HepG2 (cell line): Measurements from ENCODE around the gene ORMDL3. TPM values are rescaled to one million over a fixed set of nuclear protein-coding genes. Genes with fewer than 3 reads are reported as not detected.

ENCODE experiments used
- ATAD3A ChIP-seq: sonication (generic); formaldehyde crosslinking; IDR thresholded peaks from 2 replicates; pipeline ENCODE4 v1.4.0; 2020; ENCODE audit warnings: missing genetic modification reagents
- BHLHE40 ChIP-seq: IDR thresholded peaks from 2 replicates; pipeline ENCODE4 v1.6.1; 2011; ENCODE audit warnings: low read length, improper control_type of control experiment
- ELF1 ChIP-seq: sonication (generic); formaldehyde crosslinking; IDR thresholded peaks from 2 replicates; pipeline ENCODE4 v1.4.0; 2020; ENCODE audit warnings: missing genetic modification reagents
- HNF4A ChIP-seq: sonication (generic); formaldehyde crosslinking; IDR thresholded peaks from 2 replicates; pipeline ENCODE4 v1.4.0; 2020; ENCODE audit warnings: missing genetic modification reagents
- HNRNPL ChIP-seq: fragments of 200-400 bp; formaldehyde crosslinking; IDR thresholded peaks from 2 replicates; pipeline ENCODE4 v1.6.1; 2017; ENCODE audit warnings: mild to moderate bottlenecking, low read depth, low read length
- MTA1 ChIP-seq: sonication (generic); formaldehyde crosslinking; IDR thresholded peaks from 2 replicates; pipeline ENCODE4 v1.4.0; 2020; ENCODE audit warnings: missing genetic modification reagents, mild to moderate bottlenecking, borderline replicate concordance
- NFYB ChIP-seq: sonication (generic); formaldehyde crosslinking; IDR thresholded peaks from 2 replicates; pipeline ENCODE4 v1.4.0; 2020; ENCODE audit warnings: missing genetic modification reagents
- NR2F1 ChIP-seq, 2 experiments: fragments of 450-650 bp in 1 of 2; formaldehyde crosslinking in 1 of 2; IDR thresholded peaks; 2 replicates each; pipeline versions ENCODE4 v1.5.0 to v1.6.1; 2016 to 2020; ENCODE audit warnings: mild to moderate bottlenecking in 1 of 2, missing compliant biosample characterization in 1 of 2, missing genetic modification reagents in 1 of 2, moderate library complexity in 1 of 2
- SPEN ChIP-seq: sonication (generic); formaldehyde crosslinking; IDR thresholded peaks from 2 replicates; pipeline ENCODE4 v1.5.1; 2020; ENCODE audit warnings: low read depth, mild to moderate bottlenecking, missing genetic modification reagents
- SRY ChIP-seq: sonication (generic); formaldehyde crosslinking; IDR thresholded peaks from 2 replicates; pipeline ENCODE4 v1.8.0; 2022; ENCODE audit warnings: mild to moderate bottlenecking, missing genetic modification reagents
- TCF7L2 ChIP-seq: IDR thresholded peaks from 2 replicates; pipeline ENCODE4 v1.6.1; 2011; ENCODE audit warnings: mild to moderate bottlenecking, low read depth, low read length, moderate library complexity
- USF2 ChIP-seq, 2 experiments: sonication (generic) in 1 of 2; formaldehyde crosslinking in 1 of 2; IDR thresholded peaks; 2 replicates each; pipeline versions ENCODE4 v1.5.1 to v1.6.1; 2011 to 2020; ENCODE audit warnings: borderline replicate concordance in 1 of 2, low read depth in 1 of 2, low read length in 1 of 2, mild to moderate bottlenecking in 1 of 2, missing genetic modification reagents in 1 of 2, moderate library complexity in 1 of 2
- ZFP41 ChIP-seq: sonication (generic); formaldehyde crosslinking; IDR thresholded peaks from 2 replicates; pipeline ENCODE4 v1.4.0; 2020; ENCODE audit warnings: mild to moderate bottlenecking, missing genetic modification reagents, borderline replicate concordance
- ZFP82 ChIP-seq: sonication (generic); formaldehyde crosslinking; IDR thresholded peaks from 2 replicates; pipeline ENCODE4 v1.5.1; 2020; ENCODE audit warnings: mild to moderate bottlenecking, missing genetic modification reagents, borderline replicate concordance
- ZMYM4 ChIP-seq: sonication (generic); formaldehyde crosslinking; IDR thresholded peaks from 2 replicates; pipeline ENCODE4 v1.8.1; 2023; ENCODE audit warnings: mild to moderate bottlenecking, missing genetic modification reagents
- ZNF331 ChIP-seq: sonication (generic); formaldehyde crosslinking; IDR thresholded peaks from 2 replicates; pipeline ENCODE4 v1.4.0; 2020; ENCODE audit warnings: missing genetic modification reagents
- ZNF354B ChIP-seq: sonication (generic); formaldehyde crosslinking; IDR thresholded peaks from 2 replicates; pipeline ENCODE4 v1.8.0; 2022; ENCODE audit warnings: mild to moderate bottlenecking, missing genetic modification reagents
- ZNF496 ChIP-seq: sonication (generic); formaldehyde crosslinking; IDR thresholded peaks from 2 replicates; pipeline ENCODE4 v1.8.1; 2023; ENCODE audit warnings: mild to moderate bottlenecking, moderate library complexity, missing genetic modification reagents; ENCODE audit not compliant: insufficient replicate concordance
- ZNF546 ChIP-seq: sonication (generic); formaldehyde crosslinking; conservative IDR thresholded peaks from 2 replicates; pipeline ENCODE4 v1.8.1; 2023; ENCODE audit warnings: mild to moderate bottlenecking, missing genetic modification reagents
- ZNF570 ChIP-seq: sonication (generic); formaldehyde crosslinking; IDR thresholded peaks from 2 replicates; pipeline ENCODE4 v1.4.0; 2020; ENCODE audit warnings: mild to moderate bottlenecking, missing genetic modification reagents, borderline replicate concordance
- ZNF800 ChIP-seq: sonication (generic); formaldehyde crosslinking; IDR thresholded peaks from 2 replicates; pipeline ENCODE4 v1.4.0; 2020; ENCODE audit warnings: missing genetic modification reagents
- polyA plus RNA-seq, 8 experiments: library from polyadenylated mRNA; depleted of rRNA in 3 of 8; stranded (reverse) in 7 of 8; unstranded in 1 of 8; fragments of >200 nt; fragmentation: Illumina TruSeq in 4 of 8; extraction: Trizol in 4 of 8; gene quantifications; 2 replicates each; pipeline versions ENCODE4 v1.2.1 to v1.2.3, GENCODE V29; 2011 to 2016; ENCODE audit warnings: low read depth in 4 of 8, missing spikeins in 1 of 8, mixed read lengths in 1 of 8; ENCODE audit not compliant: insufficient read depth in 1 of 8
- total RNA-seq, 5 experiments: library from RNA; depleted of rRNA; stranded (reverse); fragments of >200 nt; fragmentation: Illumina TruSeq; extraction: Trizol; gene quantifications; 2 replicates each; pipeline ENCODE4 v1.2.3, GENCODE V29; 2016; ENCODE audit warnings: low read depth in 1 of 5
- TF ChIP-seq, protein P1 (sequence below): sonication (generic); formaldehyde crosslinking; IDR thresholded peaks from 2 replicates; pipeline ENCODE4 v1.4.0; 2020; ENCODE audit warnings: mild to moderate bottlenecking, low read depth, missing genetic modification reagents
- TF ChIP-seq, protein P2 (sequence below): sonication (generic); formaldehyde crosslinking; IDR thresholded peaks from 2 replicates; pipeline ENCODE4 v1.5.0; 2020; ENCODE audit warnings: missing genetic modification reagents
- TF ChIP-seq, protein P3 (sequence below): sonication (generic); IDR thresholded peaks from 2 replicates; pipeline ENCODE4 v1.6.1; 2016; ENCODE audit warnings: low read depth, borderline replicate concordance

The ORMDL3 gene
- total and polyA plus RNA-seq, 2 of the 13 experiments (the other 11 are each of a cell fraction or from before 2014, with no cell fraction given): 181 to 384 TPM

DNA sequence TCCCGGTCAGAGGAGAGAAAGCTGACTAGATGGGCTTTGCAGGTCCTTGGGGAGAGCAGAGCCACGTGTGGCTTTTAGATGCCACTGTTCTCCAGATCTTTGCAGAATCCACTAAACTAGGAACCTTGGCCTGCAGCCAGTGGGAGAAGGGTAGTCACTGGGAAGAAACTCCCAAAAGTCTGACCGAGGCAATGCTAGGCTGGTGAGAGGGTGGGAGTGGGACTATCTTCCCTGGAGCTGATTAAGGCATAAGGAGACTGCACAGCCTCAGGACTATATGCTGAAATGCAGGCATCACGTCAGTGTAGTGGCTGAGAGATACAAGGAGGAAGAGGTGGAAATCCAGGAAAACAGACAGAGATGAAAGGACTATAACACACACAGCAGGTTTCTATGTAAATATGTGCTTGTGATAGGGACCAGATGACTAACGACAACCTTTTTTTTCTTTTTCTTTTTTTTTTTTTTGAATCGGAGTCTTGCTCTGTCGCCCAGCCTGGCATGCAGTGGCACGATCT is 33.2 kb upstream of the ORMDL3 start (continued):
- no peak for TF ChIP-seq USF2 (IDR thresholded peaks at IDR 0.05; ENCODE audit: low read depth, low read length)
- no peak for TF ChIP-seq USF2 (CRISPR knock-in tag; IDR thresholded peaks at IDR 0.05; ENCODE audit: borderline replicate concordance)
- no peak for TF ChIP-seq ZNF496
- TF ChIP-seq BHLHE40: no peak
- no peak for TF ChIP-seq ELF1 (CRISPR knock-in tag)
- TF ChIP-seq, protein P1, sequence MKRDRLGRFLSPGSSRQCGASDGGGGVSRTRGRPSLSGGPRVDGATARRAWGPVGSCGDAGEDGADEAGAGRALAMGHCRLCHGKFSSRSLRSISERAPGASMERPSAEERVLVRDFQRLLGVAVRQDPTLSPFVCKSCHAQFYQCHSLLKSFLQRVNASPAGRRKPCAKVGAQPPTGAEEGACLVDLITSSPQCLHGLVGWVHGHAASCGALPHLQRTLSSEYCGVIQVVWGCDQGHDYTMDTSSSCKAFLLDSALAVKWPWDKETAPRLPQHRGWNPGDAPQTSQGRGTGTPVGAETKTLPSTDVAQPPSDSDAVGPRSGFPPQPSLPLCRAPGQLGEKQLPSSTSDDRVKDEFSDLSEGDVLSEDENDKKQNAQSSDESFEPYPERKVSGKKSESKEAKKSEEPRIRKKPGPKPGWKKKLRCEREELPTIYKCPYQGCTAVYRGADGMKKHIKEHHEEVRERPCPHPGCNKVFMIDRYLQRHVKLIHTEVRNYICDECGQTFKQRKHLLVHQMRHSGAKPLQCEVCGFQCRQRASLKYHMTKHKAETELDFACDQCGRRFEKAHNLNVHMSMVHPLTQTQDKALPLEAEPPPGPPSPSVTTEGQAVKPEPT (CRISPR knock-in tag): no peak
- no peak for TF ChIP-seq SRY
- TF ChIP-seq ZNF331 (CRISPR knock-in tag): no peak
- no peak for TF ChIP-seq TCF7L2
- no peak for TF ChIP-seq ZNF354B (CRISPR knock-in tag)
- no peak for TF ChIP-seq MTA1 (CRISPR knock-in tag)
- TF ChIP-seq ZFP82: no peak
- TF ChIP-seq ZNF546 (CRISPR knock-in tag): no peak
- TF ChIP-seq HNRNPL: no peak
- no peak for TF ChIP-seq ZNF800 (CRISPR knock-in tag)
- TF ChIP-seq HNF4A (CRISPR knock-in tag): no peak
- no peak for TF ChIP-seq ATAD3A (CRISPR knock-in tag)
- TF ChIP-seq, protein P2, sequence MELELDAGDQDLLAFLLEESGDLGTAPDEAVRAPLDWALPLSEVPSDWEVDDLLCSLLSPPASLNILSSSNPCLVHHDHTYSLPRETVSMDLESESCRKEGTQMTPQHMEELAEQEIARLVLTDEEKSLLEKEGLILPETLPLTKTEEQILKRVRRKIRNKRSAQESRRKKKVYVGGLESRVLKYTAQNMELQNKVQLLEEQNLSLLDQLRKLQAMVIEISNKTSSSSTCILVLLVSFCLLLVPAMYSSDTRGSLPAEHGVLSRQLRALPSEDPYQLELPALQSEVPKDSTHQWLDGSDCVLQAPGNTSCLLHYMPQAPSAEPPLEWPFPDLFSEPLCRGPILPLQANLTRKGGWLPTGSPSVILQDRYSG (CRISPR knock-in tag): no peak
- no peak for TF ChIP-seq ZFP41 (CRISPR knock-in tag)
- TF ChIP-seq SPEN: no peak
- TF ChIP-seq NFYB (CRISPR knock-in tag): no peak
- no peak for TF ChIP-seq ZNF570 (CRISPR knock-in tag)
- TF ChIP-seq, protein P3, sequence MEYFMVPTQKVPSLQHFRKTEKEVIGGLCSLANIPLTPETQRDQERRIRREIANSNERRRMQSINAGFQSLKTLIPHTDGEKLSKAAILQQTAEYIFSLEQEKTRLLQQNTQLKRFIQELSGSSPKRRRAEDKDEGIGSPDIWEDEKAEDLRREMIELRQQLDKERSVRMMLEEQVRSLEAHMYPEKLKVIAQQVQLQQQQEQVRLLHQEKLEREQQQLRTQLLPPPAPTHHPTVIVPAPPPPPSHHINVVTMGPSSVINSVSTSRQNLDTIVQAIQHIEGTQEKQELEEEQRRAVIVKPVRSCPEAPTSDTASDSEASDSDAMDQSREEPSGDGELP: peak; percentile 76
- TF ChIP-seq ZMYM4 (CRISPR knock-in tag): no peak
- no peak for TF ChIP-seq NR2F1 (CRISPR knock-in tag; IDR thresholded peaks at IDR 0.05)
